ENCODE measurements around the gene SPRYD3. TPM values are rescaled to one million over a fixed set of nuclear protein-coding genes. Genes with fewer than 3 reads are reported as not detected.
A peak's percentile ranks its signal among the peaks of the same experiment; 100 is the strongest.
"Not testable (repeated sequence)": the region's sequence is repeated elsewhere in the genome, so short reads cannot be mapped to it uniquely, and the experiment has no call there.

Gene SPRYD3
- total RNA-seq, 1 donor from 2014 or later = 50.4 TPM

- DNase-seq (no peak), ATAC-seq (peak; percentile 32)
- H3K36me3 ChIP-seq = no peaks in the 10 kb centered on the region
- no peaks in the 10 kb centered on the region for H3K9me3 ChIP-seq
- peaks cover 35% of the 10 kb centered on the region for H3K4me1 ChIP-seq
- TF ChIP-seq CTCF (IDR thresholded peaks at IDR 0.05) = no peak
- H3K27me3 ChIP-seq = no peaks in the 10 kb centered on the region
- H3K27ac ChIP-seq = peak overlapping the region; percentile 36
- H3K4me3 ChIP-seq = peak overlapping the region; percentile 58
- intact Hi-C loops (cut with DNase I) = no loop called here
Measured at GRCh38 chr12:53096089-53096741, 17.0 kb upstream of the SPRYD3 start.

- H3K9me3 ChIP-seq; intact Hi-C loops (cut with DNase I); DNase-seq; ATAC-seq; H3K27me3 ChIP-seq; H3K4me3 ChIP-seq; H3K36me3 ChIP-seq: not testable (repeated sequence)
- Histone ChIP-seq H3K27ac (peak overlapping the region; percentile 36), H3K4me1 (peaks cover 35% of the 10 kb centered on the region)
Measured at GRCh38 chr12:53095596-53095895, 16.4 kb upstream of the SPRYD3 start.

GRCh38 chr12:53094796-53095595 lies 15.8 kb upstream of the SPRYD3 start:
- ATAC-seq; H3K27ac ChIP-seq; H3K27me3 ChIP-seq; H3K36me3 ChIP-seq; H3K4me3 ChIP-seq; H3K9me3 ChIP-seq; DNase-seq; intact Hi-C loops (cut with DNase I): not testable (repeated sequence)
- H3K4me1 ChIP-seq = peaks cover 35% of the 10 kb centered on the region

GRCh38 chr12:53094394-53094787 lies 15.2 kb upstream of the SPRYD3 start:
- H3K4me3 ChIP-seq = no peak overlapping the region
- peak overlapping the region; percentile 30 for H3K27ac ChIP-seq
- H3K27me3 ChIP-seq = no peaks in the 10 kb centered on the region
- TF ChIP-seq CTCF (IDR thresholded peaks at IDR 0.05) = no peak
- intact Hi-C loops (cut with DNase I) = no loop called here
- no peaks in the 10 kb centered on the region for H3K36me3 ChIP-seq
- peaks cover 35% of the 10 kb centered on the region for H3K4me1 ChIP-seq
- no peaks in the 10 kb centered on the region for H3K9me3 ChIP-seq
- no peak for DNase-seq
- ATAC-seq = no peak

GRCh38 chr12:53093777-53094393 lies 14.7 kb upstream of the SPRYD3 start:
- Histone ChIP-seq H3K4me1 (peaks cover 30% of the 10 kb centered on the region), H3K4me3 (no peak overlapping the region), H3K27me3 (no peaks in the 10 kb centered on the region), H3K27ac (peak overlapping the region; percentile 30), H3K36me3 (no peaks in the 10 kb centered on the region), H3K9me3 (no peaks in the 10 kb centered on the region)
- DNase-seq (no peak), ATAC-seq (peak; percentile 59)
- intact Hi-C loops (cut with DNase I) = no loop called here
- no peak for TF ChIP-seq CTCF (IDR thresholded peaks at IDR 0.05)

GRCh38 chr12:53091756-53092155 lies 12.6 kb upstream of the SPRYD3 start:
- Histone ChIP-seq H3K36me3 (no peaks in the 10 kb centered on the region), H3K4me3 (no peak overlapping the region), H3K27me3 (no peaks in the 10 kb centered on the region), H3K4me1 (peaks cover 10% of the 10 kb centered on the region), H3K9me3 (no peaks in the 10 kb centered on the region), H3K27ac (no peak overlapping the region)
- ATAC-seq (no peak), DNase-seq (no peak)
- intact Hi-C loops (cut with DNase I) = no loop called here
- TF ChIP-seq CTCF (IDR thresholded peaks at IDR 0.05) = no peak

Data from upper lobe of right lung (tissue), 1 donor.